Measurements from ENCODE around the gene CALD1. TPM values are rescaled to one million over a fixed set of nuclear protein-coding genes. Genes with fewer than 3 reads are reported as not detected.

CALD1 gene
- total RNA-seq, 3 donors from 2014 or later: 40.3 to 1,241 (median 134) TPM

GRCh38 chr7:134779741-134780065, 269 bp downstream of the CALD1 start:
- no peaks in the 10 kb centered on the region for H3K36me3 ChIP-seq (ENCODE audit: low read depth)
- no peak overlapping the region for H3K4me3 ChIP-seq
- TF ChIP-seq, protein P1, sequence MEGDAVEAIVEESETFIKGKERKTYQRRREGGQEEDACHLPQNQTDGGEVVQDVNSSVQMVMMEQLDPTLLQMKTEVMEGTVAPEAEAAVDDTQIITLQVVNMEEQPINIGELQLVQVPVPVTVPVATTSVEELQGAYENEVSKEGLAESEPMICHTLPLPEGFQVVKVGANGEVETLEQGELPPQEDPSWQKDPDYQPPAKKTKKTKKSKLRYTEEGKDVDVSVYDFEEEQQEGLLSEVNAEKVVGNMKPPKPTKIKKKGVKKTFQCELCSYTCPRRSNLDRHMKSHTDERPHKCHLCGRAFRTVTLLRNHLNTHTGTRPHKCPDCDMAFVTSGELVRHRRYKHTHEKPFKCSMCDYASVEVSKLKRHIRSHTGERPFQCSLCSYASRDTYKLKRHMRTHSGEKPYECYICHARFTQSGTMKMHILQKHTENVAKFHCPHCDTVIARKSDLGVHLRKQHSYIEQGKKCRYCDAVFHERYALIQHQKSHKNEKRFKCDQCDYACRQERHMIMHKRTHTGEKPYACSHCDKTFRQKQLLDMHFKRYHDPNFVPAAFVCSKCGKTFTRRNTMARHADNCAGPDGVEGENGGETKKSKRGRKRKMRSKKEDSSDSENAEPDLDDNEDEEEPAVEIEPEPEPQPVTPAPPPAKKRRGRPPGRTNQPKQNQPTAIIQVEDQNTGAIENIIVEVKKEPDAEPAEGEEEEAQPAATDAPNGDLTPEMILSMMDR (IDR thresholded peaks at IDR 0.05): no peak
- intact Hi-C loops (cut with DNase I, micrococcal nuclease): no loop called here
- no peaks in the 10 kb centered on the region for H3K4me1 ChIP-seq (ENCODE audit: low read depth)
- DNase-seq: no peak
- no peaks in the 10 kb centered on the region for H3K9me3 ChIP-seq
- ATAC-seq: peak; percentile 39

DNA sequence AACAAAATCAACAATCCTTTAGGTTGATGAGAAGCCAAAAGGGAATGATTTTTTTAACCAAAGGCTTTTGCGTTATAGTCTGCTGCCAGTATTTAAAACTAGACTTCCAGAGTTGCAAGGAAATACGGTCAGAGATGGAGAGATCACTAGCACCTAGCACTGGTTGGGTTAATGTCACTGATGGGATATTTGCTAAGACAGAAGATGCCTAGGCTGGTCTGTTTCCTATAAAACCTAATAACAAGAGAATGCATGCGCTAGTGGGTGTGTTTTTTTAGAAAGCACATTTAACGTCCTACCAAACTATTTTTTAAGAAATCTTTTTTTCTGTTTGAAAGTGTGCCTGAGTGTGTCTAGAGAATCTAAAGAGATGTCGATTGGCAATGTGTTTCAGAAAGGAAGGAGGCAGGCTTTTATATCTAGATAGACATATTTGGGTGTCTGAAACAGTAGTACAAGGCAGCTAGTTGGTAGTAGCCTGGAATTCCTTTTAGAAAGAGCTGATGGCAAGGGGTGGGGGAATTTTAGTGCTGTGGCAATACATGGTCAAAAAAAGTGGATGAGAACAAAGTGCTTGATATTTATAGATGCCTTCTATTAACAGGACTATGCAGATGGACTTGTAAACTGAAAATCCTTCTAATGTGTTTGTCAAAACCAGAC, 863 bp downstream of the CALD1 start:
- Histone ChIP-seq H3K9me3 (no peaks in the 10 kb centered on the region), H3K4me1 (ENCODE audit: low read depth) (no peaks in the 10 kb centered on the region), H3K36me3 (ENCODE audit: low read depth) (no peaks in the 10 kb centered on the region), H3K4me3 (no peak overlapping the region)
- TF ChIP-seq, protein P1 (IDR thresholded peaks at IDR 0.05): no peak
- intact Hi-C loops (cut with DNase I, micrococcal nuclease): no loop called here
- ATAC-seq (no peak), DNase-seq (no peak)

- Histone ChIP-seq H3K36me3 (ENCODE audit: low read depth) (no peaks in the 10 kb centered on the region), H3K9me3 (no peaks in the 10 kb centered on the region), H3K4me3 (no peak overlapping the region), H3K4me1 (ENCODE audit: low read depth) (no peaks in the 10 kb centered on the region)
- TF ChIP-seq, protein P1 (IDR thresholded peaks at IDR 0.05): no peak
- intact Hi-C loops (cut with DNase I, micrococcal nuclease): no loop called here
- no peak for DNase-seq
- ATAC-seq: no peak
These were observed 1.7 kb downstream of the CALD1 start for GRCh38 chr7:134781171-134781570.

DNA sequence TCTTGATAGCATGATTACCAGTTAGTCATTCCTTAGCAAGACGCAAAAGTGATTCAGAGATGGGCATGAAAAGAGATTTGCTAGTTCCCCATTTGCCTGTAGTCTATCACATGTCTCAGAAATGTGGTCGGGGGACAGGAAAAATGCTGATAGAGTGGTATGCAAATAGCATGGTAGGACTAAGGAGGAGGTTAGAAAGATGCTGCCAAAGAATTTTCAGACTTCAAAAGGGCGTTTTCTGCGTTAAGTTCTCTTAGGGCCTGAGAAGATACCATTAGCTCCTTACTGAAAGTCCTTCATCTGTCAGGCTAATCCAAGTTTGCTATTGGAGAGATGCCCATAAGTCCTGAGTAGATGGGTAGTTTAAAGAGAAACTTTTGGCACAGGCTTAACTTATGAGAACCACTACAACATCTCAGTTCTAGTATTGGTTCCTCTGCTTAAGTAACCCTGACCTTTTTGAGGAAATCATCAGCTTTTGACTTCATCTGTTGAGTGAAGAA, 2.7 kb downstream of the CALD1 start:
- TF ChIP-seq, protein P1 (IDR thresholded peaks at IDR 0.05): no peak
- intact Hi-C loops (cut with DNase I, micrococcal nuclease): no loop called here
- ATAC-seq: no peak
- no peak for DNase-seq
- H3K4me1 ChIP-seq (ENCODE audit: low read depth): no peaks in the 10 kb centered on the region
- H3K36me3 ChIP-seq (ENCODE audit: low read depth): no peaks in the 10 kb centered on the region
- H3K4me3 ChIP-seq: no peak overlapping the region
- no peaks in the 10 kb centered on the region for H3K9me3 ChIP-seq

DNA sequence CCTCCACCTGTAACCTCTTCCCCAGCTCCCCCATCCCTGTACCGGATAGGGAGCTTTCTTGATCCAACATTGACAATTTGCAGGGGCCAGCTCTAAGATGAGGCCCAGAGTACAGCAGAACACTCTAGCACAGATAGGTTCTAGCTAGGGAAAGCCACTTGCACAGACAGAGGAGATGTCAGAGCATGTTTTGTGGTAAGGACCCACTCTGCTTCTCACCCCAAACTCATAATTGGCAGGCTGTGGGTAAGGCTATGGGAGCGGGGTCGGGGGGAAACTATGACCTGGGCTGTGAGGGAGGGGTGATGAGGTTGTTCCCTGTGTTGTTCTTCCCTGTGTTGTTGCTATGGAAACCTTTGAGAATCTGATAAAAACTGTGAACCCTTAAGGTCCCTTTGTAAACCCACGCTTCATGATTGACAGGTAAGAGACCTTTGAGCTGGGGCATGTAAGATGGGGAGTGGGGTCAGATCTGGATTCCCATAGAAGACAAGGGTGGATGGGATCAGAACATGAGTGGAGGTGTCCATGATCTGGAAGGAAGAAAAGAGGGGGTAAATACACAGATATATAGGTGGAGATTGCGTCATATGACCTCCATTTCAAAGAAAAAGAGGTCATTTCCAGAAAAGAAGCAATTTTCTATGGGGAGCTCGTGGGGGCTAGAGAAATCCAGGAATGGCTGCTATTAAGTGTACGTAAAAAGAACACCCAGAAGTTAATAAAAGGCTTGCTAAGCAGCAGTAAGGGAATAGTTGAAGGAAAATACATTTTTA, 4.0 kb downstream of the CALD1 start:
- intact Hi-C loops (cut with DNase I, micrococcal nuclease): no loop called here
- ATAC-seq: no peak
- TF ChIP-seq, protein P1 (IDR thresholded peaks at IDR 0.05): no peak
- Histone ChIP-seq H3K9me3 (no peaks in the 10 kb centered on the region), H3K4me3 (no peak overlapping the region), H3K4me1 (ENCODE audit: low read depth) (no peaks in the 10 kb centered on the region), H3K36me3 (ENCODE audit: low read depth) (no peaks in the 10 kb centered on the region)
- no peak for DNase-seq
